SK-N-MC (cell line): ENCODE data around the gene SOBP.

Experiments used
- EZH2 ChIP-seq: fragments of 200-600 bp; sonication (generic); IDR thresholded peaks from one replicate; pipeline ENCODE4 v1.6.1; 2017; ENCODE audit warnings: antibody characterized with exemption
- FOXP2 ChIP-seq: optimal IDR thresholded peaks from 2 replicates; pipeline ENCODE3; 2011; ENCODE audit warnings: mild to moderate bottlenecking, moderate library complexity; ENCODE audit not compliant: insufficient read depth; ENCODE audit errors: extremely low read length, control extremely low read depth
- POLR2AphosphoS5 ChIP-seq: IDR thresholded peaks from 2 replicates; pipeline ENCODE4 v1.6.1; 2012; ENCODE audit warnings: mild to moderate bottlenecking, low read depth, low read length, borderline replicate concordance

DNA sequence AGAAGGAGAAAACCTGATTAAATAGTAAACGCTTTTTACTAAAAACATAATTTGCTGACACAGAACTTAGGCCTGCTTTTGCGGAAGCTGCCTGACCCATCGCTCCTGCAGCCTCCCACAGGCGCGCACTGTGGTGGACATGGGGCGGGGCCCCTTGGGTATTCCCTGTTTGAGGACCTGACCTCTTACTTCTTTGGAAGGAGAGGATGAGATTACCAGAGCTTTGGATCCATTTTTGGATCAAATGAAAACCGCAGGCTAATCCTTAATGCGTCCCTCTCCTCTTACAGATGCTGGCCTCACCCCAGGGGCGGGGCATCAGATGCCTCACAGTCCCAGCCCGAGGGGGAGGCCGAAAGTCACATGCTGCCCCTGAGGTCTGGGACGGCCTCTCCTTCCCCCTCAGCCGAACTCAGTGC is 183.2 kb downstream of the SOBP start:
- TF ChIP-seq POLR2AphosphoS5 (no peak), EZH2 (no peak), FOXP2 (no peak)
